ENCODE results near the gene TMEM132C. TPM values are rescaled to one million over a fixed set of nuclear protein-coding genes. Genes with fewer than 3 reads are reported as not detected.

TMEM132C gene
- total and polyA plus RNA-seq, 12 donors = 0.79 to 2.9 (median 1.7) TPM

- Histone ChIP-seq H3K4me3 (no peak overlapping the region), H3K27ac (no peak overlapping the region), H3K36me3 (no peaks in the 10 kb centered on the region), H3K4me1 (no peaks in the 10 kb centered on the region), H3K27me3 (peaks cover 0 to 10% (median 0%) of the 10 kb centered on the region in 7 donors), H3K9me3 (peaks cover 0 to 4% (median 0%) of the 10 kb centered on the region in 11 donors)
- WGBS, 2 donors = 71 to 75% methylated on average over 4 of the region's 4 CpGs
- intact Hi-C loops (cut with DNase I) = no loop called here
- TF ChIP-seq CTCF (IDR thresholded peaks at IDR 0.05) = no peak
- DNase-seq (no peak), ATAC-seq (no peak)
Measured at GRCh38 chr12:128694445-128694844, 427.5 kb downstream of the TMEM132C start.

DNA sequence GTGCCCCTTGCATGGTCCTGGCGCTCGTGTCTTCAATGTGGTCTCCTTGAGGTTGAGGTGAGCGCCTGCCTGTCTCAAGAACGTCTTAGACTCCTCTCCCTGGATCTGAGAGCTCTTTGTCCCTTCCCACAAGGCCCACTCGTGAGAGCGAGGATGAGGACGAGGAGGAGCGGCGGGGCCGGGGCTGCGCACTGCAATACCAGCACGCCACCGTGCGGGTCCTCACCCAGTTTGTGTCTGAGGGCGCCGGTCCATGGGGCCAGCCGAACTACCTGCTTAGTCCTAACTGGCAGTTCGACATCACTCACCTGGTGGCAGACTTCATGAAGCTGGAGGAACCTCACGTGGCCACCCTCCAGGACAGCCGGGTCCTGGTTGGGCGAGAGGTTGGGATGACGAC is 428.7 kb downstream of the TMEM132C start:
- Histone ChIP-seq H3K27me3 (peaks cover 0 to 10% (median 0%) of the 10 kb centered on the region in 7 donors), H3K36me3 (no peaks in the 10 kb centered on the region), H3K4me3 (no peak overlapping the region), H3K27ac (no peak overlapping the region), H3K9me3 (peaks cover 0 to 4% (median 0%) of the 10 kb centered on the region in 11 donors), H3K4me1 (no peaks in the 10 kb centered on the region)
- no peak for DNase-seq
- no peak for ATAC-seq
- 89 to 91% methylated on average over 22 of the region's 22 CpGs for WGBS, 2 donors
- intact Hi-C loops (cut with DNase I) = no loop called here
- TF ChIP-seq CTCF (IDR thresholded peaks at IDR 0.05) = no peak

- H3K4me3 ChIP-seq = no peak overlapping the region
- no peaks in the 10 kb centered on the region for H3K36me3 ChIP-seq
- intact Hi-C loops (cut with DNase I) = no loop called here
- no peaks in the 10 kb centered on the region for H3K4me1 ChIP-seq
- peaks cover 0 to 4% (median 0%) of the 10 kb centered on the region in 11 donors for H3K9me3 ChIP-seq
- TF ChIP-seq CTCF (IDR thresholded peaks at IDR 0.05) = no peak
- peaks cover 0 to 8% (median 0%) of the 10 kb centered on the region in 7 donors for H3K27me3 ChIP-seq
- H3K27ac ChIP-seq = no peak overlapping the region
- ATAC-seq = no peak
- 62 to 66% methylated on average over 12 of the region's 12 CpGs for WGBS, 2 donors
- no peak for DNase-seq
Measured at GRCh38 chr12:128698301-128698972, 431.5 kb downstream of the TMEM132C start.

- 73 to 76% methylated on average over 4 of the region's 4 CpGs for WGBS, 2 donors
- H3K9me3 ChIP-seq = peaks cover 0 to 4% (median 0%) of the 10 kb centered on the region in 11 donors
- no peak overlapping the region for H3K27ac ChIP-seq
- no peaks in the 10 kb centered on the region for H3K36me3 ChIP-seq
- peaks cover 0 to 8% (median 0%) of the 10 kb centered on the region in 7 donors for H3K27me3 ChIP-seq
- ATAC-seq (no peak), DNase-seq (no peak)
- no peak overlapping the region for H3K4me3 ChIP-seq
- no peaks in the 10 kb centered on the region for H3K4me1 ChIP-seq
- no peak for TF ChIP-seq CTCF (IDR thresholded peaks at IDR 0.05)
- intact Hi-C loops (cut with DNase I) = no loop called here
Measured at GRCh38 chr12:128699106-128699505, 432.1 kb downstream of the TMEM132C start.

All from heart right ventricle (tissue), 16 donors.